K562 (cell line): ENCODE data around the gene HHIPL2. TPM values are rescaled to one million over a fixed set of nuclear protein-coding genes. Genes with fewer than 3 reads are reported as not detected.

Experiments
- ATF1 ChIP-seq, 2 experiments: fragments of 450-650 bp in 1 of 2; IDR thresholded peaks; 2 replicates each; pipeline ENCODE4 v1.6.1; 2016; ENCODE audit warnings: missing compliant biosample characterization in 1 of 2, missing genetic modification characterization in 1 of 2
- FOXA3 ChIP-seq, 2 experiments: fragments of 450-650 bp in 1 of 2; sonication (generic) in 1 of 2; formaldehyde crosslinking; IDR thresholded peaks in 1 of 2; conservative IDR thresholded peaks in 1 of 2; 2 replicates each; pipeline versions ENCODE4 v1.4.0 to v1.8.0; 2020 to 2022; ENCODE audit warnings: mild to moderate bottlenecking in 2 of 2, missing genetic modification reagents in 1 of 2
- GMEB1 ChIP-seq: fragments of 250-450 bp; sonication (Bioruptor Pico); IDR thresholded peaks from 2 replicates; pipeline ENCODE4 v1.4.0; 2020; ENCODE audit warnings: mild to moderate bottlenecking
- HCFC1 ChIP-seq: IDR thresholded peaks from 2 replicates; pipeline ENCODE4 v1.6.1; 2012; ENCODE audit warnings: low read depth, low read length, improper control_type of control experiment
- HMGN3 ChIP-seq: IDR thresholded peaks from 2 replicates; pipeline ENCODE4 v1.6.1; 2011; ENCODE audit warnings: borderline replicate concordance, low read depth, mild to moderate bottlenecking, mixed read lengths, low read length; ENCODE audit not compliant: insufficient read length; ENCODE audit errors: extremely low read depth
- KLF13 ChIP-seq: fragments of 450-650 bp; IDR thresholded peaks from 2 replicates; pipeline ENCODE4 v1.6.1; 2016; ENCODE audit warnings: missing genetic modification characterization, low read depth, mild to moderate bottlenecking, missing compliant biosample characterization, moderate library complexity, borderline replicate concordance
- LCOR ChIP-seq: sonication (generic); formaldehyde crosslinking; IDR thresholded peaks from 2 replicates; pipeline ENCODE4 v1.8.0; 2022; ENCODE audit warnings: mild to moderate bottlenecking, missing genetic modification reagents
- MEF2A ChIP-seq: IDR thresholded peaks from 2 replicates; pipeline ENCODE4 v1.6.1; 2011; ENCODE audit warnings: low read depth, mild to moderate bottlenecking, low read length, moderate library complexity; ENCODE audit not compliant: control insufficient read depth
- NR2C1 ChIP-seq, 2 experiments: fragments of 450-650 bp; IDR thresholded peaks; 2 replicates each; pipeline ENCODE4 v1.6.1; 2017; ENCODE audit warnings: mild to moderate bottlenecking in 2 of 2, antibody characterized with exemption in 1 of 2, inconsistent platforms in 1 of 2, missing compliant biosample characterization in 1 of 2, missing genetic modification characterization in 1 of 2
- SMARCE1 ChIP-seq: fragments of 450-650 bp; IDR thresholded peaks from 2 replicates; pipeline ENCODE4 v1.7.1; 2016; ENCODE audit warnings: mild to moderate bottlenecking
- SREBF1 ChIP-seq: fragments of 150-350 bp; IDR thresholded peaks from 2 replicates; pipeline ENCODE4 v1.6.1; 2014; ENCODE audit warnings: antibody characterized with exemption, low read depth, low read length, borderline replicate concordance
- STAT5A ChIP-seq: IDR thresholded peaks from 2 replicates; pipeline ENCODE4 v1.6.1; 2012; ENCODE audit warnings: low read length, inconsistent platforms, borderline replicate concordance
- STAT5B ChIP-seq: fragments of 250-450 bp; sonication (Bioruptor Pico); IDR thresholded peaks from 2 replicates; pipeline ENCODE4 v1.8.0; 2021; ENCODE audit warnings: mild to moderate bottlenecking, inconsistent platforms
- YY1 ChIP-seq, 3 experiments: IDR thresholded peaks; 2 replicates each; pipeline ENCODE4 v1.6.1; 2011; ENCODE audit warnings: low read length in 2 of 3, mild to moderate bottlenecking in 2 of 3, moderate library complexity in 2 of 3, borderline replicate concordance in 1 of 3, control low read depth in 1 of 3, low read depth in 1 of 3; ENCODE audit not compliant: insufficient read depth in 3 of 3, insufficient replicate concordance in 2 of 3, control insufficient read depth in 1 of 3, insufficient read length in 1 of 3; ENCODE audit errors: extremely low read depth in 1 of 3
- ZC3H4 ChIP-seq: sonication (generic); formaldehyde crosslinking; IDR thresholded peaks from 2 replicates; pipeline ENCODE4 v1.9.0; 2021; ENCODE audit warnings: missing genetic modification reagents, borderline replicate concordance
- polyA plus RNA-seq, 8 experiments: library from polyadenylated mRNA; depleted of rRNA in 4 of 8; stranded (reverse) in 5 of 8; unstranded in 3 of 8; fragments of >200 nt; fragmentation: Nextera tagmentation in 2 of 8; fragmentation: Illumina TruSeq in 1 of 8; extraction: Ambion mirVana in 2 of 8; extraction: Trizol in 1 of 8; gene quantifications; 2 replicates each; pipeline versions ENCODE4 v1.2.1 to v1.2.3, GENCODE V29; 2011 to 2014; ENCODE audit warnings: inconsistent platforms in 1 of 8, missing spikeins in 1 of 8
- total RNA-seq, 7 experiments: library from RNA; depleted of rRNA in 6 of 7; stranded (reverse); fragments of >200 nt in 6 of 7; fragmentation: Illumina TruSeq in 2 of 7; extraction: Trizol in 2 of 7; gene quantifications; 2 replicates each; pipeline versions ENCODE4 v1.2.1 to v1.2.3, GENCODE V29; 2011 to 2021; ENCODE audit warnings: low replicate concordance in 1 of 7
- TF ChIP-seq, protein P1 (sequence below): sonication (generic); formaldehyde crosslinking; IDR thresholded peaks from 2 replicates; pipeline ENCODE4 v1.8.0; 2022; ENCODE audit warnings: mild to moderate bottlenecking, missing genetic modification reagents
- TF ChIP-seq, protein P2 (sequence below): fragments of 450-650 bp; IDR thresholded peaks from 2 replicates; pipeline ENCODE4 v1.6.1; 2016; ENCODE audit warnings: low read depth, mild to moderate bottlenecking, moderate library complexity
- TF ChIP-seq, protein P3 (sequence below): sonication (generic); formaldehyde crosslinking; IDR thresholded peaks from 2 replicates; pipeline ENCODE4 v1.8.1; 2022; ENCODE audit warnings: missing genetic modification reagents

HHIPL2 gene
- total and polyA plus RNA-seq, 9 of the 15 experiments (the other 6 are each of a cell fraction or from before 2014, with no cell fraction given), result 0.05 to 0.60 (median 0.20) TPM; not detected in 1

DNA sequence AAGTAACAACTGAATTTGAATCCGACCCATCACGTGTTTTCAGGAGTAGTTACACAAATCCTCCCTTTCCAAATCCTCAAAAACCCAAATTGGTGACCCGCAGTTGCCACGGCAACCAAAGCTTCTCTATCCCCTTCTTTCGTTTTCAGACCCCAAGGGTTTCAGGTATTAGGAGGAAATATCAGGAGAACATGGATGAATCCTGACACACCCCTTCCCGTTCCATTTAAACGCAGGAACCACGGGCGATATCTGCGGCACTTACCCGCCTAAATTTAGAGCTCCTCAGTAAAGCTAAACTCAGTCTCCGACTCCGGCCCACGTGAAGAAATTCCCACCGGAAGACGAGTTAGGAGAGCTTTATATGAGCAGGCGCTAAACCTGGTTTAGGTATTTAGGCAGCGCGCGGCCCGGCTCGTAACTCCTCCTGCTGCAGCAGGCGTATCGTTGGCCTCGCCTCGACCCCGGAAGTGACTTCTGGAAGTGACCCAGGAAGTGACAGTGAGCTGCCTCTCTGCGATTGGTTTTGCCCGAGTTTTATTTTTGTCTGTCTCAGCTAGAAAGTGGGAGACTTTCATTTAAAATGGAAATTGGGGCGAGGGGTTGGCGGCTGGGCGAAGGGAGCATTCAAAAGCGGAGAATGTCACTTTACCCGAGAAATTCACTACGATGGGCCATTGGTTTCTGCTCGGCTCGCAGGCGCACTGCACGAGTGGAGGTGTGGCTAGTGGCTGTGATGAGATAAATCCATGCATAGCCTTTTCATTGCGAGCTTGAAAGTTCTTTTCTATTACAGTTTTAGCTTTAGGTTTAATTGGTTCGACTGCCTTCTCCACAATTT is 41.8 kb upstream of the HHIPL2 start, which contains the start of gene TAF1A (continued):
- TF ChIP-seq, protein P1, sequence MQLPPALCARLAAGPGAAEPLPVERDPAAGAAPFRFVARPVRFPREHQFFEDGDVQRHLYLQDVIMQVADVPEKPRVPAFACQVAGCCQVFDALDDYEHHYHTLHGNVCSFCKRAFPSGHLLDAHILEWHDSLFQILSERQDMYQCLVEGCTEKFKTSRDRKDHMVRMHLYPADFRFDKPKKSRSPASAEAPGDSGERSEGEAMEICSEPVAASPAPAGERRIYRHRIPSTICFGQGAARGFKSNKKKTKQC (CRISPR knock-in tag), result peak; percentile 57; the same call in 1 of the 2 replicates
- TF ChIP-seq GMEB1 (CRISPR knock-in tag), result peak; percentile 27; the same call in 1 of the 2 replicates
- no peak for TF ChIP-seq STAT5B
- peak; percentile 57; the same call in 1 of the 2 replicates for TF ChIP-seq MEF2A
- no peak for TF ChIP-seq SMARCE1
- TF ChIP-seq LCOR (CRISPR knock-in tag), result peak; percentile 91
- no peak for TF ChIP-seq HMGN3
- no peak for TF ChIP-seq ZC3H4 (CRISPR knock-in tag)
- TF ChIP-seq ATF1 (CRISPR knock-in tag; IDR thresholded peaks at IDR 0.05), result no peak
- TF ChIP-seq ATF1 (tag; IDR thresholded peaks at IDR 0.05), result peak; percentile 90
- TF ChIP-seq HCFC1, result peak; percentile 70
- TF ChIP-seq, protein P2, sequence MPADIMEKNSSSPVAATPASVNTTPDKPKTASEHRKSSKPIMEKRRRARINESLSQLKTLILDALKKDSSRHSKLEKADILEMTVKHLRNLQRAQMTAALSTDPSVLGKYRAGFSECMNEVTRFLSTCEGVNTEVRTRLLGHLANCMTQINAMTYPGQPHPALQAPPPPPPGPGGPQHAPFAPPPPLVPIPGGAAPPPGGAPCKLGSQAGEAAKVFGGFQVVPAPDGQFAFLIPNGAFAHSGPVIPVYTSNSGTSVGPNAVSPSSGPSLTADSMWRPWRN, result no peak
- no peak; the same call in 1 of the 2 replicates for TF ChIP-seq STAT5A
- TF ChIP-seq NR2C1 (IDR thresholded peaks at IDR 0.05), result peak; percentile 99
- TF ChIP-seq NR2C1 (tag; IDR thresholded peaks at IDR 0.05), result peak; percentile 99
- peak; percentile 68; the same call in 1 of the 2 replicates for TF ChIP-seq KLF13 (tag)
- no peak for TF ChIP-seq SREBF1
- TF ChIP-seq, protein P3, sequence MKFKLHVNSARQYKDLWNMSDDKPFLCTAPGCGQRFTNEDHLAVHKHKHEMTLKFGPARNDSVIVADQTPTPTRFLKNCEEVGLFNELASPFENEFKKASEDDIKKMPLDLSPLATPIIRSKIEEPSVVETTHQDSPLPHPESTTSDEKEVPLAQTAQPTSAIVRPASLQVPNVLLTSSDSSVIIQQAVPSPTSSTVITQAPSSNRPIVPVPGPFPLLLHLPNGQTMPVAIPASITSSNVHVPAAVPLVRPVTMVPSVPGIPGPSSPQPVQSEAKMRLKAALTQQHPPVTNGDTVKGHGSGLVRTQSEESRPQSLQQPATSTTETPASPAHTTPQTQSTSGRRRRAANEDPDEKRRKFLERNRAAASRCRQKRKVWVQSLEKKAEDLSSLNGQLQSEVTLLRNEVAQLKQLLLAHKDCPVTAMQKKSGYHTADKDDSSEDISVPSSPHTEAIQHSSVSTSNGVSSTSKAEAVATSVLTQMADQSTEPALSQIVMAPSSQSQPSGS (CRISPR knock-in tag), result no peak
- TF ChIP-seq YY1 (IDR thresholded peaks at IDR 0.05; ENCODE audit: borderline replicate concordance in 1 of 3, control insufficient read depth in 1 of 3, extremely low read depth in 1 of 3, insufficient read depth in 3 of 3, insufficient read length in 1 of 3, insufficient replicate concordance in 2 of 3, low read depth in 1 of 3, low read length in 2 of 3), result peak in 2 of 3 experiments; percentile 15 to 36
- 0 out of 4 replicates have a peak, but pooled peaks of 1 of the 2 experiments have one; percentile 34 for TF ChIP-seq FOXA3 (CRISPR knock-in tag; conservative IDR thresholded peaks at IDR 0.05 in 1 of 2, IDR thresholded peaks at IDR 0.05 in 1 of 2)
